Measurements from ENCODE around the gene NISCH.
"Not testable (repeated sequence)": the region's sequence is repeated elsewhere in the genome, so short reads cannot be mapped to it uniquely, and the experiment has no call there.

NISCH gene

DNA sequence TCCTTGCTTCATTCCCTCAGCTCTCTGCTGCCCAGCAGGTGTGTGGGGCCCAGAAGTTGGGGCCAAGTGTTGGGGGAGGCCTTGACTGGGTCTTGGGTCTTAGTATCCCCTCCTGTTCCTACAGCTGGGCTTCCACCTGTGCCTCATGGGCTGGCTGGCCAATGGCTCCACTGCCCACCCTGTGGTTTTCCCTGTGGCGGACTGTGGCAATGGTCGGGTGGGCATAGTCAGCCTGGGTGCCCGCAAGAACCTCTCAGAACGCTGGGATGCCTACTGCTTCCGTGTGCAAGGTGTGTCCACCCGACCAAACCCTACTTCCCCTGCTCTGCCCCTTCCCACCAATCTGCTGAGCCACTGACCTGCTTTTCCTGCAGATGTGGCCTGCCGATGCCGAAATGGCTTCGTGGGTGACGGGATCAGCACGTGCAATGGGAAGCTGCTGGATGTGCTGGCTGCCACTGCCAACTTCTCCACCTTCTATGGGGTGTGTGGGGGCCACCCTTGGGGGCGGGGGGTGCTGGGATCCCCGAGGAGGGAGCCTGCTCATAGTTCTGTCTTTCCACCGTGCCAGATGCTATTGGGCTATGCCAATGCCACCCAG, 67.3 kb downstream of the NISCH start:
- Histone ChIP-seq H3K4me1 (ENCODE audit: control insufficient read depth, insufficient read depth, low read length) (peaks cover 11% of the 10 kb centered on the region), H3K4me3 (ENCODE audit: low read length) (no peak overlapping the region), H3K9ac (ENCODE audit: low read length) (no peak overlapping the region), H3K36me3 (ENCODE audit: control insufficient read depth, insufficient read depth, low read length, severe bottlenecking) (peaks cover 19% of the 10 kb centered on the region), H3K9me3 (ENCODE audit: control insufficient read depth, low read length) (no peaks in the 10 kb centered on the region), H3K27me3 (replicated peaks; ENCODE audit: control insufficient read depth, insufficient read depth, low read length) (peaks cover 8% of the 10 kb centered on the region)
- no peak for DNase-seq (ENCODE audit: low read depth)

DNA sequence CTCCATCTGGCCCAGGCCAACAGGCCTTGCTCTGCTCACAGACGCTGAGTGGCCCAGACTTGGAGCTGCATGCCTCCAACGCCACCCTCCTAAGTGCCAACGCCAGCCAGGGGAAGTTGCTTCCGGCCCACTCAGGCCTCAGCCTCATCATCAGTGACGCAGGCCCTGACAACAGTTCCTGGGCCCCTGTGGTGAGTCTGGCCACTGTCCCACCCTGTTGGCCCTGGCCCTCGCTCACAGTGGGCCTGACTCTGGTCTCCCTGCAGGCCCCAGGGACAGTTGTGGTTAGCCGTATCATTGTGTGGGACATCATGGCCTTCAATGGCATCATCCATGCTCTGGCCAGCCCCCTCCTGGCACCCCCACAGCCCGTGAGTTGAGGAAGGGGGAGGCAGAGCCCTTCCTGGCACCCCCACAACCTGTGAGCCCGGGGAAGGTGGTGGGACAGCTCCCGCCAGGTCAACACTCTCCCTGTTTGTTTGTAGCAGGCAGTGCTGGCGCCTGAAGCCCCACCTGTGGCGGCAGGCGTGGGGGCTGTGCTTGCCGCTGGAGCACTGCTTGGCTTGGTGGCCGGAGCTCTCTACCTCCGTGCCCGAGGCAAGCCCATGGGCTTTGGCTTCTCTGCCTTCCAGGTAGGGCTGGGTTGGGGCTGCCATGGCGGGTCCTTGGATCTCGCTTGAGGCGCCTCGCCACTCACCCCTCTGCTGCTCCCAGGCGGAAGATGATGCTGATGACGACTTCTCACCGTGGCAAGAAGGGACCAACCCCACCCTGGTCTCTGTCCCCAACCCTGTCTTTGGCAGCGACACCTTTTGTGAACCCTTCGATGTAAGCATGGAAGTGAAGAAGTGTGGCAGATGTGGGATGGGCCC, 68.2 kb downstream of the NISCH start:
- DNase-seq (ENCODE audit: low read depth) = no peak
- H3K9me3 ChIP-seq (ENCODE audit: control insufficient read depth, low read length) = no peaks in the 10 kb centered on the region

DNA sequence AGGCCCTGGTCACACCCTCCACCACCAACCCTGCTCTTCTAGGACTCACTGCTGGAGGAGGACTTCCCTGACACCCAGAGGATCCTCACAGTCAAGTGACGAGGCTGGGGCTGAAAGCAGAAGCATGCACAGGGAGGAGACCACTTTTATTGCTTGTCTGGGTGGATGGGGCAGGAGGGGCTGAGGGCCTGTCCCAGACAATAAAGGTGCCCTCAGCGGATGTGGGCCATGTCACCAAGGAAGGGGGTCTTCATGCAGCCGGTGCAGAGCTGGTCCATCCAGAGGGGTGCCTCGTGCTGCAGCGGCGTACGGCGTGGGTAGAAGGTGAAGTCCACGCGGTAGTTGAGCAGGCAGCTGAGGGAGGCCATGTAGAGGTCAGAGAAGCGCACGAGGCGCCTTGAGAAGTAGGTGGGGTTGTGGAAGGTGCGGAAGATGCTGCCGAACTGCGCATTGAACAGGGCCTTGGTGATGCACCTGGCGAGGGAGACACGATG, 68.9 kb downstream of the NISCH start:
- no peak overlapping the region for H3K9ac ChIP-seq (ENCODE audit: low read length)
- H3K4me3 ChIP-seq (ENCODE audit: low read length) = no peak overlapping the region
- no peaks in the 10 kb centered on the region for H3K27me3 ChIP-seq (replicated peaks; ENCODE audit: control insufficient read depth, insufficient read depth, low read length)
- H3K36me3 ChIP-seq (ENCODE audit: control insufficient read depth, insufficient read depth, low read length, severe bottlenecking) = peaks cover 30% of the 10 kb centered on the region
- no peak for DNase-seq (ENCODE audit: low read depth)
- peaks cover 12% of the 10 kb centered on the region for H3K4me1 ChIP-seq (ENCODE audit: control insufficient read depth, insufficient read depth, low read length)
- no peaks in the 10 kb centered on the region for H3K9me3 ChIP-seq (ENCODE audit: control insufficient read depth, low read length)

More for the DNA sequence above, 68.2 kb downstream of the NISCH start:
- Histone ChIP-seq H3K9ac (ENCODE audit: low read length) (no peak overlapping the region), H3K27me3 (replicated peaks; ENCODE audit: control insufficient read depth, insufficient read depth, low read length) (no peaks in the 10 kb centered on the region), H3K36me3 (ENCODE audit: control insufficient read depth, insufficient read depth, low read length, severe bottlenecking) (peaks cover 25% of the 10 kb centered on the region), H3K4me1 (ENCODE audit: control insufficient read depth, insufficient read depth, low read length) (peaks cover 11% of the 10 kb centered on the region), H3K4me3 (ENCODE audit: low read length) (no peak overlapping the region)

DNA sequence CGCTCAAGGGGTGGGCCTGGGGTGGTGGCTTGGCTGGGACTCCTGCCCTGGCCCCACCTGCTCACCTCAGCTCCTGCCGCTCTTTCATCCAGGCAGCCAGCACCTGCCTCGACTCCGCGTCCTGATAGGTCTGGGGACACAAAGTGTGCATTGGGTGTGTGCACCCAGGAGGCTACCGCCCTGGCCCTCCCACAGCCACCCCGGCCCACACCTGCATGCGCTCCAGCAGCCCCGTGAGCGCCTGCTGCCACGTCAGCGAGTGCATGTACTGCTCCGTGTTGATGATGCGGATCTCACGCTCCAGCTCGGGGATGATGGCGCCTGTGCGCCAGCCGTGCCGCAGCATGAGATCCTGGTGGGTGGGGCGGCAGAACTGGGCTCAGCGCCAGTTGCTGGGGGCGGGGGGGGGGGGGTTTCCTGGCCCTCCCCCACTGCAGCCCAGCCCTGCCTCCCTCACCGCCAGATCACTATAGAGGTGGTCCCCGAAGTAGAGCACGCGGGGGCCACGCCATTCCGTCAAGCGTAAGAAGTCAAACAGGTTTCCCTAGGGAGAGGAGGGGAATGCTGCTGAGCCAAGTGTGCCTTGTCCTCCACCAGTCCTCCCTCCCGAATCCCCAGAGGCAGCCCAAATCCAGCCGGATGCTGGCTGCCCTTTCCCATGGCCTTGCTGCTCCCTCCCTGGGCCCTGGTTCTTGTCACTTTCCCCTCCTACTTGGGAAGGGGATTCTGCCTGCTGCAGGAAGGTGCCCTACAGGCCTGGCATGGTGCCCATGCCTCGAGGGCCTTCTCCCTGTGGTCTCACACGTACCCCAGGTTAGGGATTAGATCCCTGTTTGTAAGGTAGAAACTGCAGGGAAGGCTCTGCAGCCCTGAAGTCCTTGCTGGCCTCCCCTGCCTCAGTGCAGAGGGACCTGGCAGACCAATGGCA, 69.6 kb downstream of the NISCH start:
- no peak for DNase-seq (ENCODE audit: low read depth)
- Histone ChIP-seq H3K9ac (ENCODE audit: low read length) (no peak overlapping the region), H3K9me3 (ENCODE audit: control insufficient read depth, low read length) (no peaks in the 10 kb centered on the region), H3K4me1 (ENCODE audit: control insufficient read depth, insufficient read depth, low read length) (peaks cover 19% of the 10 kb centered on the region), H3K36me3 (ENCODE audit: control insufficient read depth, insufficient read depth, low read length, severe bottlenecking) (peaks cover 30% of the 10 kb centered on the region), H3K27me3 (replicated peaks; ENCODE audit: control insufficient read depth, insufficient read depth, low read length) (no peaks in the 10 kb centered on the region), H3K4me3 (ENCODE audit: low read length) (no peak overlapping the region)

DNA sequence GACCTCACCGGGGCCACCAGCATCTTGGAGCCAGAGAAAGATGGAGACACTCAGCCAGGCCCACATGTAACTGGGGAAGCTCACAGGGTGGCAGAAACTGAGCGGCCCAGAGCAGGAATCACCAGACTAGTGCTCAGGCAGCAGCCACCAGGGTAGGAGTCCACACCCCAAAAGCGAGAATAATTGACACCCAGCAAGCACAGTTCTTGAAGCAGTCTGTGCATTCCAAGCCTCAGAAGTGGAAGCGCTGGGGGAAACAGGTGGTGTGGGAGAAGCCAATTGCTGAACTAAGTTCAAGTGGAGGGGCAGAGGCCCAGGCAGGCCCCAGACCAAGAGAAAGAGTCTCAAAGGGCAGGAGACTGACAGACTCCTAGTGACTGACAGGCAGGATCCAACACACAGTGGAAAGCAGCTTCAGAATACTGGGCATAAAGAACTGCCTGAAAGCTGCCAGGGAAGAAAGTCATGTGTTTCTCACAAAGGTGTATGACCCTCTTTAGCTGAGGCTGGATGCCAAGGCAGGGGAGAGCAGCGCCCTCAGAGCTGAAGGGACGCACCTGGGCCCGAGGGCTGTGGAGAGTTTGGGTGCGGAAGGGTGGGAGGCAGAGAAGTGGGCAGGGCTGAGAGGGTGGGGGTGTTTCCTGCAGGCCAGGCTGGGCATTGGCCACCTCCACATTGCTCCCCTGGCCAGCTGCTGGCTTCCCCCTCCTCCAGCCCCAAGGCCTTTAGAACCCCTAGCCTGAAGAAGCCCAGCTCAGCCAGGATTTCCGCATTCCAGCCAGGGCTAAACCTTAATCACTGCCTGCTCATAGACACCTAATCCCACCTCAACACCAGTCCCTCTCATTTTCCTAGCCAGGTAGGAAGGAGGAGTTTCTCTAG, 70.5 kb downstream of the NISCH start:
- Histone ChIP-seq H3K9ac (ENCODE audit: low read length) (no peak overlapping the region), H3K36me3 (ENCODE audit: control insufficient read depth, insufficient read depth, low read length, severe bottlenecking) (peaks cover 30% of the 10 kb centered on the region), H3K9me3 (ENCODE audit: control insufficient read depth, low read length) (no peaks in the 10 kb centered on the region), H3K27me3 (replicated peaks; ENCODE audit: control insufficient read depth, insufficient read depth, low read length) (no peaks in the 10 kb centered on the region), H3K4me1 (ENCODE audit: control insufficient read depth, insufficient read depth, low read length) (peaks cover 27% of the 10 kb centered on the region), H3K4me3 (ENCODE audit: low read length) (no peak overlapping the region)
- no peak for DNase-seq (ENCODE audit: low read depth)

DNA sequence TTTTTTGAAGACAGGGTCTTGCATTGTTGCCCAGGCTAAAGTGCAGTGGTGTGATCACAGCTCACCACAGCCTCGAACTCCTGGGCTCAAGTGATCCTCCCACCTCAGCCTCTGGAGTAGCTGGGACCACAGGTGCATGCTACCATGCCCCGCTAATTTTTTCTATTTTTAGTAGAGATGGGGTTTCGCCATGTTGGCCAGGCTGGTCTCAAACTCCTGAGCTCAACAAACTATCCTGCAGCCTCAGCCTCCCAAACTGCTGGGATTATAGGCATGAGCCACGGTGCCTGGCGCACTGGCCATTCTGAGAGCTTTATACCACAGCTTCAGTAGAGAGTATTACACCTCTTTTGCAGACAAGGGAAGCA, 71.3 kb downstream of the NISCH start:
- peaks cover 32% of the 10 kb centered on the region for H3K4me1 ChIP-seq (ENCODE audit: control insufficient read depth, insufficient read depth, low read length)
- peaks cover 30% of the 10 kb centered on the region for H3K36me3 ChIP-seq (ENCODE audit: control insufficient read depth, insufficient read depth, low read length, severe bottlenecking)
- DNase-seq (ENCODE audit: low read depth); H3K4me3 ChIP-seq (ENCODE audit: low read length); H3K9ac ChIP-seq (ENCODE audit: low read length); H3K9me3 ChIP-seq (ENCODE audit: control insufficient read depth, low read length); H3K27me3 ChIP-seq (replicated peaks; ENCODE audit: control insufficient read depth, insufficient read depth, low read length): not testable (repeated sequence)

DNA sequence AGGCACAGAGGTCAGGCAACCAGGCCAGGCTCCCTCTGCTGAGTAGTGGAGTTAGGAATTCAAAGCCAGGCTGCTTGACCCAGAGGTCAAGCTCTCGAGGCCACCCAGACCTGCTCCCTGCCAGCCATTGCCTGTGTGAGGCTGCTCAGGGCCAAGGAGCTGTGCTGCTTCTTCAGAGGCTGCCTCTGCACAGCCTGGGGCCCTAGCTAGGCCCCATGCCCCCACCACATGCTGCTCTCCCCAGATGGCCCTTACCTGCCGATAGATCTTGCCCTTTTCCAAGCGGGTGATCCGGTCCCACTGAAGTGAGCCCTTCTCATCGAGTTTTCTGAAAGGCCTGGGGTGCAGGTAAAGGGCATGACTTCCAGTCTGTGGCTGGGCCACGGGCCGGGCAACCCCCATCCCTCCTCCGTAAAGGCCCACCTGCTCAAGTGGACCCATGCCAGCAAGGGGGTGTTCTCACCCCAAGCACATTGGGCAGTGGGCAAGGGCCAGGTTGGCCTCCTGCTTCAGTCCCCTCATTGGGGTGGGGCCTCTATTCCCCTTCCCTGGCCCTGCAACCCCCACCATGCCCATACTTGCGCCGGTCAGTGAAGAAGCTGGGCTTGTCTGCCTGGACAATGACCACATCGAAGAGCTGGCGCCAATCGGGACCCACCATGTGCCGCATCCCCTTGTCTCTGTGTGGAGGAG, 71.8 kb downstream of the NISCH start:
- Histone ChIP-seq H3K9me3 (ENCODE audit: control insufficient read depth, low read length) (no peaks in the 10 kb centered on the region), H3K4me1 (ENCODE audit: control insufficient read depth, insufficient read depth, low read length) (peaks cover 37% of the 10 kb centered on the region), H3K9ac (ENCODE audit: low read length) (no peak overlapping the region), H3K4me3 (ENCODE audit: low read length) (no peak overlapping the region), H3K36me3 (ENCODE audit: control insufficient read depth, insufficient read depth, low read length, severe bottlenecking) (peaks cover 30% of the 10 kb centered on the region), H3K27me3 (replicated peaks; ENCODE audit: control insufficient read depth, insufficient read depth, low read length) (no peaks in the 10 kb centered on the region)
- no peak for DNase-seq (ENCODE audit: low read depth)

DNA sequence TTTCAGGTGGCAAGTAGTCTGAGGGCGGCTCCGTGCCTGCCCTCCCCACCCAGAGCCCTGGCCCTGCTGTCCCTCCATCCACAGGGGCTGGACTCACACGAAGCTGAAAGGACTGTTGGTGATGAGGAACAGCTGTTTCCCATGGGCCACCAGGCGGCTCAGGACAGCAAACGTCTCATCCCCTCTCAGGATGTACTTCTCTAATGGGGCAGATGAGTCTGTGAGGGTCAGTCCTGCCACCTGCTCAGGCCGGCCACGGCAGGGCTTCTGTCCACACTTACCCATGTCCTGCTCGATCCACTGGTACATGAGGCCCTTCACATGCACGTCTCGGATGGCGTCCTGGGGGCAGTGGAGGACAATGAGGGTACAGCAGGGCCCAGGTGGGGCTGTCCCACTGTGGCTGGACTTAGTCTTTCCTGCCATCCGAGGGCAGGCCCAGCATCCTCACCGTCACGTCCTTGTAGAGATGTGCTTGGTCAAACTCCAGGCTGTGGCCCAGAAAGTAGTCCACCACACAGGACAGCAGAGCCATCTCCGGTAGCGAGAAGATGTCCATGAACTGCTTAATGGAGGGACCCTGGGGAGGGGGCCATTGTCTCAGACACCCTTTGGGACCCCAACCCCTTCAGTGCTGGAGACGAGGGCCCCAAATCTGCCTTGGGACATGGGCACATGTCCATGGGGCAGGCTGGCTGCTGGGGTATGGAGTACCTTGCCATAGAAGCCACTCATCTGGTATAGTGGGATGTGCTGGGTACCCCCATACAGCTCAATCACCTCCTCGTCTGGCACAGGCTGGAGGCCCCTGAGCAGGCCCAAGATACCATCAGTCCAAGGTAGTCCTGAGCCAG, 72.6 kb downstream of the NISCH start:
- Histone ChIP-seq H3K9ac (ENCODE audit: low read length) (no peak overlapping the region), H3K9me3 (ENCODE audit: control insufficient read depth, low read length) (no peaks in the 10 kb centered on the region), H3K36me3 (ENCODE audit: control insufficient read depth, insufficient read depth, low read length, severe bottlenecking) (peaks cover 30% of the 10 kb centered on the region), H3K4me3 (ENCODE audit: low read length) (no peak overlapping the region), H3K27me3 (replicated peaks; ENCODE audit: control insufficient read depth, insufficient read depth, low read length) (no peaks in the 10 kb centered on the region), H3K4me1 (ENCODE audit: control insufficient read depth, insufficient read depth, low read length) (peaks cover 43% of the 10 kb centered on the region)
- no peak for DNase-seq (ENCODE audit: low read depth)

DNA sequence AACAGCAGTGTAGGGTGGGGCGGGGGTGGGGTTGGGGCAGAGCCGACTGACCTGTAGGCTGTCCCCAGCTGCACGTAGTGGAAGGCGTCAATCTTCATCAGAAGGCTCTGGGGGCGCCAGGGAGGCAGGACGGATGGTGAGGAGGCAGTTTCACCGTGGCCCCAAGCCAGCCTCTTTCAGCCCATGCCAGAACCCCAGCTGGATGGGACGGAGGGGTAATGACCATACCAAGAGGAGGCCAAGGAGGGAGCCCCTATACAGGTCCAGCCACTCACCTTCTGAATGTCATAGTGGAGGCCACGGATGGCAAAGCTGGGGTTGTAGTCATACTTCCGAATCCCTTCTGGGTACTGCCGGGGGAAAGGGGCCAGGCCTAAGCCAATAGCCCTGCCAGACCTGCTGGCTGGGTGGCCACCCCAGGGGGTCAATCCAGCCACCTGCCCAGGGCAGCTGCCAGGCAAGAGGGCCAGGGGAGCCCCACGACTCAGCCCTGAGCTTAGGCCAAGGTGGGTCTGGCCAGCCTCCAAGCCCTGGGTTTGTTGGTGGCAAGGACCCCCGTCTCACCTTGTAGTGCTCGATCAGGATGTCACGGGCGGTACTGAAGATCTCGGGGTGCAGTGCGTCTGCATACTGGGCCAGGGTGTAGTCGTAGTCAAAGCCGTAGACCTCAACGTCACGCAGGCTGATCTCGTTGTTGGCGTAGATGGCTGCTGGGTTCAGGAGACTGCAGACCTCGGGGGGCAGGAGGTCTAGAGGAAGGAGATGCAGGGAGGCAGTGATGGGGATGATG, 73.4 kb downstream of the NISCH start:
- Histone ChIP-seq H3K27me3 (replicated peaks; ENCODE audit: control insufficient read depth, insufficient read depth, low read length) (no peaks in the 10 kb centered on the region), H3K36me3 (ENCODE audit: control insufficient read depth, insufficient read depth, low read length, severe bottlenecking) (peaks cover 28% of the 10 kb centered on the region), H3K4me3 (ENCODE audit: low read length) (no peak overlapping the region), H3K9me3 (ENCODE audit: control insufficient read depth, low read length) (no peaks in the 10 kb centered on the region), H3K9ac (ENCODE audit: low read length) (no peak overlapping the region), H3K4me1 (ENCODE audit: control insufficient read depth, insufficient read depth, low read length) (peaks cover 43% of the 10 kb centered on the region)
- no peak for DNase-seq (ENCODE audit: low read depth)

All from adipocyte (in vitro differentiated cells).